Activated T-helper 17 cell treated with anti-CD3 and anti-CD28 coated beads, Interleukin-2, amount 50 U/mL, for 72 hours (primary cell): Measurements from ENCODE around the gene NUP98. TPM values are rescaled to one million over a fixed set of nuclear protein-coding genes. Genes with fewer than 3 reads are reported as not detected.
A peak's percentile ranks its signal among the peaks of the same experiment; 100 is the strongest.
"Not testable (repeated sequence)": the region's sequence is repeated elsewhere in the genome, so short reads cannot be mapped to it uniquely, and the experiment has no call there.

Source experiments
- ATAC-seq: fragments of 150-1000 bp; cut with Tn5 transposase; replicated peaks from 2 replicates; pipeline ENCODE4 v1.10.0; 2021; ENCODE audit warnings: mild to moderate bottlenecking, moderate library complexity
- H3K27ac Mint-ChIP-seq: one replicate; pipeline ENCODE4 v1.8.0; 2022; ENCODE audit warnings: mixed read lengths
- H3K27me3 Mint-ChIP-seq: one replicate; pipeline ENCODE4 v1.8.0; 2022; ENCODE audit warnings: mixed read lengths
- H3K36me3 Mint-ChIP-seq: one replicate; pipeline ENCODE4 v1.8.0; 2022; ENCODE audit warnings: low read depth, mild to moderate bottlenecking, mixed read lengths
- H3K4me1 Mint-ChIP-seq: one replicate; pipeline ENCODE4 v1.8.0; 2022; ENCODE audit warnings: mixed read lengths
- H3K4me3 Mint-ChIP-seq: one replicate; pipeline ENCODE4 v1.8.0; 2022; ENCODE audit warnings: mild to moderate bottlenecking, mixed read lengths
- H3K9me3 Mint-ChIP-seq: one replicate; pipeline ENCODE4 v1.8.0; 2022; ENCODE audit warnings: mixed read lengths
- total RNA-seq, 2 donors: library from RNA; stranded (reverse); gene quantifications; one replicate each; pipeline ENCODE4 v1.2.3, GENCODE V29; 2022

NUP98 gene
- total RNA-seq, 2 donors from 2014 or later = 126 to 149 TPM

GRCh38 chr11:3817181-3817800 lies 19.9 kb upstream of the NUP98 start:
- Mint-ChIP-seq H3K27me3 (no peaks in the 10 kb centered on the region), H3K36me3 (no peaks in the 10 kb centered on the region), H3K9me3 (no peaks in the 10 kb centered on the region), H3K4me3 (no peak overlapping the region), H3K27ac (no peak overlapping the region), H3K4me1 (peaks cover 5% of the 10 kb centered on the region)
- ATAC-seq = no peak

GRCh38 chr11:3816673-3817072 lies 19.3 kb upstream of the NUP98 start:
- no peak overlapping the region for H3K27ac Mint-ChIP-seq
- H3K4me1 Mint-ChIP-seq = peaks cover 5% of the 10 kb centered on the region
- no peak for ATAC-seq
- no peaks in the 10 kb centered on the region for H3K9me3 Mint-ChIP-seq
- H3K27me3 Mint-ChIP-seq = no peaks in the 10 kb centered on the region
- H3K4me3 Mint-ChIP-seq = no peak overlapping the region
- H3K36me3 Mint-ChIP-seq = no peaks in the 10 kb centered on the region

GRCh38 chr11:3815845-3816244 lies 18.5 kb upstream of the NUP98 start:
- Mint-ChIP-seq H3K9me3 (no peaks in the 10 kb centered on the region), H3K27ac (no peak overlapping the region), H3K27me3 (no peaks in the 10 kb centered on the region), H3K4me1 (peaks cover 5% of the 10 kb centered on the region), H3K36me3 (no peaks in the 10 kb centered on the region), H3K4me3 (no peak overlapping the region)
- ATAC-seq = no peak

GRCh38 chr11:3814832-3815231 lies 17.5 kb upstream of the NUP98 start:
- H3K4me1 Mint-ChIP-seq, ATAC-seq, H3K27ac Mint-ChIP-seq, H3K27me3 Mint-ChIP-seq, H3K4me3 Mint-ChIP-seq, H3K9me3 Mint-ChIP-seq, H3K36me3 Mint-ChIP-seq: not testable (repeated sequence)

GRCh38 chr11:3810951-3811350 lies 13.6 kb upstream of the NUP98 start:
- ATAC-seq = no peak
- no peaks in the 10 kb centered on the region for H3K9me3 Mint-ChIP-seq
- H3K4me1 Mint-ChIP-seq = peaks cover 11% of the 10 kb centered on the region
- H3K36me3 Mint-ChIP-seq = no peaks in the 10 kb centered on the region
- H3K27ac Mint-ChIP-seq = no peak overlapping the region
- no peak overlapping the region for H3K4me3 Mint-ChIP-seq
- H3K27me3 Mint-ChIP-seq = no peaks in the 10 kb centered on the region

- Mint-ChIP-seq H3K27ac (no peak overlapping the region), H3K36me3 (no peaks in the 10 kb centered on the region), H3K4me3 (no peak overlapping the region), H3K4me1 (peaks cover 11% of the 10 kb centered on the region), H3K27me3 (no peaks in the 10 kb centered on the region), H3K9me3 (no peaks in the 10 kb centered on the region)
- ATAC-seq = no peak
These were observed 13.1 kb upstream of the NUP98 start for GRCh38 chr11:3810446-3810845.

GRCh38 chr11:3809624-3809928 lies 12.2 kb upstream of the NUP98 start:
- Mint-ChIP-seq H3K27me3 (no peaks in the 10 kb centered on the region), H3K4me3 (no peak overlapping the region), H3K36me3 (no peaks in the 10 kb centered on the region), H3K9me3 (no peaks in the 10 kb centered on the region), H3K4me1 (peaks cover 11% of the 10 kb centered on the region), H3K27ac (no peak overlapping the region)
- no peak for ATAC-seq

- peak overlapping the region; percentile 94 for H3K4me3 Mint-ChIP-seq
- H3K27me3 Mint-ChIP-seq = no peaks in the 10 kb centered on the region
- ATAC-seq = peak; percentile 73
- H3K9me3 Mint-ChIP-seq = no peaks in the 10 kb centered on the region
- no peaks in the 10 kb centered on the region for H3K36me3 Mint-ChIP-seq
- peaks cover 15% of the 10 kb centered on the region for H3K4me1 Mint-ChIP-seq
- H3K27ac Mint-ChIP-seq = peak overlapping the region; percentile 67
These were observed 11.7 kb upstream of the NUP98 start for GRCh38 chr11:3808861-3809623.

GRCh38 chr11:3807909-3808860 lies 10.8 kb upstream of the NUP98 start, which contains the start of gene PGAP2:
Gene PGAP2 (plus strand): TSS chr11:3808560. CDS start chr11:3811260, 2,700 bp downstream.
- peak; percentile 83 for ATAC-seq
- H3K9me3 Mint-ChIP-seq = no peaks in the 10 kb centered on the region
- H3K4me3 Mint-ChIP-seq = peak within 1 kb of the TSS; percentile 94
- H3K27ac Mint-ChIP-seq = peak within 1 kb of the TSS; percentile 94
- no peaks in the 10 kb centered on the region for H3K27me3 Mint-ChIP-seq
- no peaks in the 10 kb centered on the region for H3K36me3 Mint-ChIP-seq
- peaks cover 17% of the 10 kb centered on the region for H3K4me1 Mint-ChIP-seq

- no peak for ATAC-seq
- Mint-ChIP-seq H3K4me1 (peaks cover 19% of the 10 kb centered on the region), H3K27ac (peak overlapping the region; percentile 43), H3K27me3 (no peaks in the 10 kb centered on the region), H3K36me3 (no peaks in the 10 kb centered on the region), H3K4me3 (no peak overlapping the region), H3K9me3 (no peaks in the 10 kb centered on the region)
These were observed 6.6 kb upstream of the NUP98 start for GRCh38 chr11:3803726-3804495.

GRCh38 chr11:3802011-3802790 lies 4.8 kb upstream of the NUP98 start:
- Mint-ChIP-seq H3K9me3 (no peaks in the 10 kb centered on the region), H3K4me1 (peaks cover 11% of the 10 kb centered on the region), H3K4me3 (no peak overlapping the region), H3K27me3 (no peaks in the 10 kb centered on the region), H3K36me3 (peaks cover 8% of the 10 kb centered on the region), H3K27ac (peak overlapping the region; percentile 9)
- ATAC-seq = no peak

GRCh38 chr11:3799873-3800272 lies 2.5 kb upstream of the NUP98 start:
- ATAC-seq = no peak
- H3K4me1 Mint-ChIP-seq = peaks cover 20% of the 10 kb centered on the region
- H3K27me3 Mint-ChIP-seq = no peaks in the 10 kb centered on the region
- H3K36me3 Mint-ChIP-seq = peaks cover 27% of the 10 kb centered on the region
- H3K9me3 Mint-ChIP-seq = no peaks in the 10 kb centered on the region
- peak overlapping the region; percentile 24 for H3K27ac Mint-ChIP-seq
- H3K4me3 Mint-ChIP-seq = no peak overlapping the region

- no peak for ATAC-seq
These were observed 1.8 kb upstream of the NUP98 start for GRCh38 chr11:3799143-3799542.

More at GRCh38 chr11:3799143-3799542, 1.8 kb upstream of the NUP98 start:
- Mint-ChIP-seq H3K27me3 (no peaks in the 10 kb centered on the region), H3K9me3 (no peaks in the 10 kb centered on the region), H3K36me3 (peaks cover 35% of the 10 kb centered on the region), H3K27ac (no peak overlapping the region), H3K4me3 (peak overlapping the region; percentile 96), H3K4me1 (peaks cover 17% of the 10 kb centered on the region)
